ENCODE measurements around the gene ATP9B. TPM values are rescaled to one million over a fixed set of nuclear protein-coding genes. Genes with fewer than 3 reads are reported as not detected.

The ATP9B gene
- total RNA-seq, 2 donors from 2014 or later = 15.4 to 17.6 TPM

DNA sequence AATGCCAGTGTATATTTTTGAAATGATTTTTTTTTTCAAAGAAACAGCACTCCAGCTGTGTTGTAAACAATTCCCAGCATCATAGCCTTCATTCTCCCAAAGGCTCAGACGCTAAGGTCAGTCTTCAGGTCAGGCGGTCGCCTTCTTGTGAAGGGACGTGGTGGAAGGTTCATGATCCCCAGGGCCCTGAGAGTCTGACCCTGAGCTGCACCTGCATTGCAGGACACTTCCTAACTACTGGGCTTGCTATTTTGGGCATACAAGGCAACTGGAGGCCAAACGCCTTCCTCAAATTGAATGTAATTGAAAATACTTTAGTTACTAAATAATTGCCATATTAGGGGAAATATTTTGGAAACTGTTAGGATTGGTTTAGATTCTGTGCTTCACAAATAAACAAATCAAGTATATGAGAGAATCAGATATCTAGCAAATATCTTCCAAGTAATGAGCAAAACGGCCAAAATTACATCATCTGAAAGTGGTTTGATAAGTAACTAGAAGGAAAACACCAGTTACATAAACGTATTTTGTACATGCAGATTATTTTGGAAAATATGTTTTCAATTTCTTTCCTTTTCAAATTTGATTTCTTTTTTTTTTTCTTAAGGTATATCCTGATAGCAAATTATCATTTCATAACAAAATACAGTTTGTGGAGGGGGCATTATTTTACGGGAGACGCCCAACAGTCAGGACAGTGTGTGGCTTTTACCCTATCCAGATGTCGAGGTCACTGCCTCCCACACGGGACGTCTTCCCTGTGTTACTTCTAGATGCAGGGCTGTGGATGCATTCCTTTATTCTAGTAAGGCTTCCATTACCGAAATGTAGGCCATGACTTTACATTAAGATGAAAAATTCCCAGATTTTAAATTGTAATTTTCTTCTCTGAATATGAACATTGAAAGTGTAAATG lies 136.0 kb downstream of the ATP9B start:
- Histone ChIP-seq H3K27ac (no peak overlapping the region), H3K27me3 (no peaks in the 10 kb centered on the region), H3K36me3 (peaks cover 12% of the 10 kb centered on the region), H3K4me3 (no peak overlapping the region), H3K9me3 (no peaks in the 10 kb centered on the region), H3K4me1 (no peaks in the 10 kb centered on the region)
- TF ChIP-seq, protein P1, sequence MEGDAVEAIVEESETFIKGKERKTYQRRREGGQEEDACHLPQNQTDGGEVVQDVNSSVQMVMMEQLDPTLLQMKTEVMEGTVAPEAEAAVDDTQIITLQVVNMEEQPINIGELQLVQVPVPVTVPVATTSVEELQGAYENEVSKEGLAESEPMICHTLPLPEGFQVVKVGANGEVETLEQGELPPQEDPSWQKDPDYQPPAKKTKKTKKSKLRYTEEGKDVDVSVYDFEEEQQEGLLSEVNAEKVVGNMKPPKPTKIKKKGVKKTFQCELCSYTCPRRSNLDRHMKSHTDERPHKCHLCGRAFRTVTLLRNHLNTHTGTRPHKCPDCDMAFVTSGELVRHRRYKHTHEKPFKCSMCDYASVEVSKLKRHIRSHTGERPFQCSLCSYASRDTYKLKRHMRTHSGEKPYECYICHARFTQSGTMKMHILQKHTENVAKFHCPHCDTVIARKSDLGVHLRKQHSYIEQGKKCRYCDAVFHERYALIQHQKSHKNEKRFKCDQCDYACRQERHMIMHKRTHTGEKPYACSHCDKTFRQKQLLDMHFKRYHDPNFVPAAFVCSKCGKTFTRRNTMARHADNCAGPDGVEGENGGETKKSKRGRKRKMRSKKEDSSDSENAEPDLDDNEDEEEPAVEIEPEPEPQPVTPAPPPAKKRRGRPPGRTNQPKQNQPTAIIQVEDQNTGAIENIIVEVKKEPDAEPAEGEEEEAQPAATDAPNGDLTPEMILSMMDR (IDR thresholded peaks at IDR 0.05) = no peak
- DNase-seq (ENCODE audit: low spot score) = no peak

DNA sequence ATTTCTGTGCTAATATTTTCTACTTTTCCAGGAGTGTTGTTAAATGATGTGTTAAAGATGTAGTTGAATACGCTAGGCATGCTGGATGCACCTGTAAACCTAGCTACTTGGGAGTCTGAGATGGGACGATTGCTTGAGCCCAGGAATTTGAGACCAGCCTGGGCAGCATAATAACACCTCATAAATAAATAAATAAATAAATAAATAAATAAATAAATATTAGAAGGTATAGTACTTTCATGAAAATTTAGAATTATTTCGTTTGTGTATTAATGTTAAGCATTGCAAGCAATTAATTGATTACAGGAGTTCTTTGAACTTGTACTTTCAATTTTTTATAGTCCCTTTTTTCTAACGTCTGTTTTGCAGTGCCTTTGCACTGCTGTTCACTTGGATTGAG lies 137.2 kb downstream of the ATP9B start:
- DNase-seq (ENCODE audit: low spot score) = no peak
- Histone ChIP-seq H3K9me3 (no peaks in the 10 kb centered on the region), H3K4me3 (no peak overlapping the region), H3K27ac (no peak overlapping the region), H3K36me3 (peaks cover 12% of the 10 kb centered on the region), H3K4me1 (no peaks in the 10 kb centered on the region), H3K27me3 (no peaks in the 10 kb centered on the region)
- TF ChIP-seq, protein P1 (IDR thresholded peaks at IDR 0.05) = no peak

GRCh38 chr18:79208906-79209305 lies 139.7 kb downstream of the ATP9B start:
- no peak for DNase-seq (ENCODE audit: low spot score)

DNA sequence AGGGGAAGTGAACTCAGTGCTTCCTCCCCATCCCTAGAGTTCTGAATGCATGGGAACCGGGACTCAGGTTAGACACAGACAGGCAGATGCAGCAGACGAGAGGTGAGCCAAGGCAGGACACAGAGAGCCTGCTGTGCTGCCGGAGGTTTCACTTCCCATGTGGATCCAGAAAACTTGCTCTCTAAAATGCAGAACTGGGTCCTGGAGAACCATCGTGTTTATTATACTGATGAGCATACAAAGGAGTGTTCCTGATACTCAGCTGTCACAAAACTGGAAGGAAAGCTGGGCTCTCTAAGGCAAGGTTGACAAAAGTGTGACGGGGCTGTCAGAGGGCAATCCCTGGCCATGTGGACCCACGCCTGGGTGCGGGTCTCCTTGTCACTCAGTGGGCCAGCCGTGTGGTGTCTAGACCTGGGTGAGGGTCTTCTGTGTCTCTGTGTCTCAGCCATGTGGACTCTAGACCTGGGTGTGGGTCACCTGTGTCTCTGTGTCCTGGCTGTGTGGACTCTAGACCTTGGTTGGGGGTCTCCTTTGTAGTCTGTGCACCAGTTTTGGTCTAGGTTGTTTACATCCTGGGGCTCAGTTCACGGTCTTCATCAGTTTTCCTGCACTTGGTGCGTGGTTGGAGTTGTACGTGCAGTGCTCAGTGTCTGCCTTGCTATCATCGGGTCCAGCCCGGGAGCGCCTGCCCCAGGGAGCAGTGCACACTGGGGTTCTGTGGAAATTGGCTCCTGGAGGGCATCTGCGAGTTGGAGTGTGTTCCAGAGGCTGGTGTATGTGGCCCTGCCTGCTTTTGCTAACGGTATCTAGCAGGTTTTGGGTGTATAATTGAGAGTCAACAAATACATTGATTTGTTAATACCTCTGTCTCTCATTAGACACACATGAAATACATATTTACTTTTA lies 141.1 kb downstream of the ATP9B start:
- TF ChIP-seq, protein P1 (IDR thresholded peaks at IDR 0.05) = no peak
- H3K27ac ChIP-seq = no peak overlapping the region
- DNase-seq (ENCODE audit: low spot score) = no peak

More at GRCh38 chr18:79208906-79209305, 139.7 kb downstream of the ATP9B start:
- Histone ChIP-seq H3K4me3 (no peak overlapping the region), H3K36me3 (peaks cover 12% of the 10 kb centered on the region), H3K27ac (no peak overlapping the region), H3K9me3 (no peaks in the 10 kb centered on the region), H3K27me3 (no peaks in the 10 kb centered on the region), H3K4me1 (no peaks in the 10 kb centered on the region)
- TF ChIP-seq, protein P1 (IDR thresholded peaks at IDR 0.05) = no peak

GRCh38 chr18:79211844-79212243 lies 142.7 kb downstream of the ATP9B start:
- no peaks in the 10 kb centered on the region for H3K4me1 ChIP-seq
- H3K27me3 ChIP-seq = no peaks in the 10 kb centered on the region
- H3K9me3 ChIP-seq = no peaks in the 10 kb centered on the region
- no peak overlapping the region for H3K4me3 ChIP-seq
- TF ChIP-seq, protein P1 (IDR thresholded peaks at IDR 0.05) = no peak
- no peak for DNase-seq (ENCODE audit: low spot score)
- no peak overlapping the region for H3K27ac ChIP-seq
- peaks cover 11% of the 10 kb centered on the region for H3K36me3 ChIP-seq

More for the DNA sequence above, 141.1 kb downstream of the ATP9B start:
- Histone ChIP-seq H3K27me3 (no peaks in the 10 kb centered on the region), H3K4me3 (no peak overlapping the region), H3K4me1 (no peaks in the 10 kb centered on the region), H3K36me3 (peaks cover 12% of the 10 kb centered on the region), H3K9me3 (no peaks in the 10 kb centered on the region)

Measured in right atrium auricular region (tissue), 2 donors.